ENCODE data around the gene BHMT. TPM values are rescaled to one million over a fixed set of nuclear protein-coding genes. Genes with fewer than 3 reads are reported as not detected.

Gene BHMT
- total and polyA plus RNA-seq, 2 experiments from 2014 or later = 2.6 to 4.2 TPM

DNA sequence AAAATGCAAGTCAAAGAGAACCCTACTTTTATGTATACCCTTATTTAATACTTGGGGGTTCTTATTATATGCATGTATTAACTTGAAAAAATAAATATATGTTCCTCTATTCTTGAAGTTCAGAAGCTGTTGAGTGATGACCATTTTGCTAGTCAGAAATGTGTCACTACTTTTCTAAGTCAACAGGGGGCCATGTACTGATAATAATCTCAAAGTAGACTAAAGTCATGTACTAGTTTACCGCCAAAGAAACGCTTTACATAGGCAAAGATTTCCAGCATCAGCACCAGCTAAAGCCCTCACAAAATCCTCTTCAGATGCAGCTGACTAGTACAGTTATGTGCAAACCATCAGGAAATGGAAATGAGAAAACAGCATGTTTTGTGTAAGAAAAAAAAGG is 5.7 kb upstream of the BHMT start (continued):
- TF ChIP-seq, protein P1, sequence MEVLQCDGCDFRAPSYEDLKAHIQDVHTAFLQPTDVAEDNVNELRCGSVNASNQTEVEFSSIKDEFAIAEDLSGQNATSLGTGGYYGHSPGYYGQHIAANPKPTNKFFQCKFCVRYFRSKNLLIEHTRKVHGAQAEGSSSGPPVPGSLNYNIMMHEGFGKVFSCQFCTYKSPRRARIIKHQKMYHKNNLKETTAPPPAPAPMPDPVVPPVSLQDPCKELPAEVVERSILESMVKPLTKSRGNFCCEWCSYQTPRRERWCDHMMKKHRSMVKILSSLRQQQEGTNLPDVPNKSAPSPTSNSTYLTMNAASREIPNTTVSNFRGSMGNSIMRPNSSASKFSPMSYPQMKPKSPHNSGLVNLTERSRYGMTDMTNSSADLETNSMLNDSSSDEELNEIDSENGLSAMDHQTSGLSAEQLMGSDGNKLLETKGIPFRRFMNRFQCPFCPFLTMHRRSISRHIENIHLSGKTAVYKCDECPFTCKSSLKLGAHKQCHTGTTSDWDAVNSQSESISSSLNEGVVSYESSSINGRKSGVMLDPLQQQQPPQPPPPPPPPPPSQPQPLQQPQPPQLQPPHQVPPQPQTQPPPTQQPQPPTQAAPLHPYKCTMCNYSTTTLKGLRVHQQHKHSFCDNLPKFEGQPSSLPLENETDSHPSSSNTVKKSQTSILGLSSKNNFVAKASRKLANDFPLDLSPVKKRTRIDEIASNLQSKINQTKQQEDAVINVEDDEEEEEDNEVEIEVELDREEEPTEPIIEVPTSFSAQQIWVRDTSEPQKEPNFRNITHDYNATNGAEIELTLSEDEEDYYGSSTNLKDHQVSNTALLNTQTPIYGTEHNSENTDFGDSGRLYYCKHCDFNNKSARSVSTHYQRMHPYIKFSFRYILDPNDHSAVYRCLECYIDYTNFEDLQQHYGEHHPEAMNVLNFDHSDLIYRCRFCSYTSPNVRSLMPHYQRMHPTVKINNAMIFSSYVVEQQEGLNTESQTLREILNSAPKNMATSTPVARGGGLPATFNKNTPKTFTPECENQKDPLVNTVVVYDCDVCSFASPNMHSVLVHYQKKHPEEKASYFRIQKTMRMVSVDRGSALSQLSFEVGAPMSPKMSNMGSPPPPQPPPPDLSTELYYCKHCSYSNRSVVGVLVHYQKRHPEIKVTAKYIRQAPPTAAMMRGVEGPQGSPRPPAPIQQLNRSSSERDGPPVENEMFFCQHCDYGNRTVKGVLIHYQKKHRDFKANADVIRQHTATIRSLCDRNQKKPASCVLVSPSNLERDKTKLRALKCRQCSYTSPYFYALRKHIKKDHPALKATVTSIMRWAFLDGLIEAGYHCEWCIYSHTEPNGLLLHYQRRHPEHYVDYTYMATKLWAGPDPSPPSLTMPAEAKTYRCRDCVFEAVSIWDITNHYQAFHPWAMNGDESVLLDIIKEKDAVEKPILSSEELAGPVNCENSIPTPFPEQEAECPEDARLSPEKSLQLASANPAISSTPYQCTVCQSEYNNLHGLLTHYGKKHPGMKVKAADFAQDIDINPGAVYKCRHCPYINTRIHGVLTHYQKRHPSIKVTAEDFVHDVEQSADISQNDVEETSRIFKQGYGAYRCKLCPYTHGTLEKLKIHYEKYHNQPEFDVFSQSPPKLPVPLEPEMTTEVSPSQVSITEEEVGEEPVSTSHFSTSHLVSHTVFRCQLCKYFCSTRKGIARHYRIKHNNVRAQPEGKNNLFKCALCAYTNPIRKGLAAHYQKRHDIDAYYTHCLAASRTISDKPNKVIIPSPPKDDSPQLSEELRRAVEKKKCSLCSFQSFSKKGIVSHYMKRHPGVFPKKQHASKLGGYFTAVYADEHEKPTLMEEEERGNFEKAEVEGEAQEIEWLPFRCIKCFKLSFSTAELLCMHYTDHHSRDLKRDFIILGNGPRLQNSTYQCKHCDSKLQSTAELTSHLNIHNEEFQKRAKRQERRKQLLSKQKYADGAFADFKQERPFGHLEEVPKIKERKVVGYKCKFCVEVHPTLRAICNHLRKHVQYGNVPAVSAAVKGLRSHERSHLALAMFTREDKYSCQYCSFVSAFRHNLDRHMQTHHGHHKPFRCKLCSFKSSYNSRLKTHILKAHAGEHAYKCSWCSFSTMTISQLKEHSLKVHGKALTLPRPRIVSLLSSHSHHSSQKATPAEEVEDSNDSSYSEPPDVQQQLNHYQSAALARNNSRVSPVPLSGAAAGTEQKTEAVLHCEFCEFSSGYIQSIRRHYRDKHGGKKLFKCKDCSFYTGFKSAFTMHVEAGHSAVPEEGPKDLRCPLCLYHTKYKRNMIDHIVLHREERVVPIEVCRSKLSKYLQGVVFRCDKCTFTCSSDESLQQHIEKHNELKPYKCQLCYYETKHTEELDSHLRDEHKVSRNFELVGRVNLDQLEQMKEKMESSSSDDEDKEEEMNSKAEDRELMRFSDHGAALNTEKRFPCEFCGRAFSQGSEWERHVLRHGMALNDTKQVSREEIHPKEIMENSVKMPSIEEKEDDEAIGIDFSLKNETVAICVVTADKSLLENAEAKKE (CRISPR knock-in tag; IDR thresholded peaks at IDR 0.05) = no peak
- TF ChIP-seq, protein P2, sequence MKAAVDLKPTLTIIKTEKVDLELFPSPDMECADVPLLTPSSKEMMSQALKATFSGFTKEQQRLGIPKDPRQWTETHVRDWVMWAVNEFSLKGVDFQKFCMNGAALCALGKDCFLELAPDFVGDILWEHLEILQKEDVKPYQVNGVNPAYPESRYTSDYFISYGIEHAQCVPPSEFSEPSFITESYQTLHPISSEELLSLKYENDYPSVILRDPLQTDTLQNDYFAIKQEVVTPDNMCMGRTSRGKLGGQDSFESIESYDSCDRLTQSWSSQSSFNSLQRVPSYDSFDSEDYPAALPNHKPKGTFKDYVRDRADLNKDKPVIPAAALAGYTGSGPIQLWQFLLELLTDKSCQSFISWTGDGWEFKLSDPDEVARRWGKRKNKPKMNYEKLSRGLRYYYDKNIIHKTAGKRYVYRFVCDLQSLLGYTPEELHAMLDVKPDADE (IDR thresholded peaks at IDR 0.05) = no peak

DNA sequence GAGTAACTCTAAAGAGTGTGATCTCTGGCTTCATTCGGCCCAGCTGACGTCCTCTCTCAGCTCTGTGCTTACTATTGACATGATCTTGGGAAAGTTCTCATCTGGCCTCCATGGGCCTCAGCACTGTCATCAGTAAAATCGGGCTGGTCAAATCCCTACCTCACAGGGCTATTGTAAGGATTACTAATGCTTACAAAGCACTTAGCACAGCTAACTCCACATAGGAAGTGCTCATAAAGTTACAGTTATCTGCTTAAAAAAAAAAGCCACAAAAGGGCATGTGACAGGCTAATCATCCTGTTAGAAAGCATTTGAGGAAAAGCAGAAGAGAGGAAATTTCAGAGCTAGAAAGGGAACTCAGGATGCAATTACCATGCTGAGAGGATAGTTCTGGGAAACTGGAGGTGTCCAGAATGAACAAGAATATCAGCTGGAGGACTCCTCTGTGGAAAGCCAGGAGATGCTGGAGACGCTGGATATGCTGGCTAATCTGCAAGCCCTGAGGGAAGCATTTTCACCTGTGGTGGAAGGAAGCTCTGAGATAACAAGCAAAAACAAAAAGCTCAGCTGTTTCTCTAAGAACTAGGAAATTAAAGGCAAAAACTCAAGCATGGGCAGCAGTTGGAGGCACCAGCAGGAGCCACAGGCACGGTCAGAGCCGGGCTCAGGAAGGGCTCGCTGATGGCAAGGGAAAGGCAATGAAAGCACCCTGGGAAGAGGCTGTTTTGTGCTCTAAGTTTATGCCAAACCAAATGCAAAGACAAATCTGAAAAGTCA is 4.4 kb upstream of the BHMT start:
- H3K27me3 ChIP-seq (ENCODE audit: insufficient read depth) = peaks cover 22% of the 10 kb centered on the region
- no peaks in the 10 kb centered on the region for H3K9me2 ChIP-seq (ENCODE audit: insufficient read depth)
- H3K27ac ChIP-seq (ENCODE audit: low read depth) = no peak overlapping the region
- H3K27me3 Mint-ChIP-seq (ENCODE audit: insufficient read depth, low read depth, poor library complexity) = peaks cover 17% of the 10 kb centered on the region
- peak overlapping the region; percentile 74 for H2AFZ ChIP-seq
- no peak for ATAC-seq
- no peak overlapping the region for H3K4me2 ChIP-seq
- no peak overlapping the region for H3K4me3 ChIP-seq
- no peaks in the 10 kb centered on the region for H3K36me3 Mint-ChIP-seq (ENCODE audit: low read depth)
- no peaks in the 10 kb centered on the region for H3K79me2 ChIP-seq (replicated peaks; ENCODE audit: insufficient read depth)
- no peak for DNase-seq (ENCODE audit: low spot score)
- H3K4me3 Mint-ChIP-seq = no peak overlapping the region
- H3K4me1 Mint-ChIP-seq = no peaks in the 10 kb centered on the region; the same call in 2 of the 3 replicates
- H3K9me3 Mint-ChIP-seq = peaks cover 4% of the 10 kb centered on the region; the same call in 2 of the 3 replicates
- no peak overlapping the region for H3K27ac Mint-ChIP-seq
- H3F3A ChIP-seq (replicated peaks; ENCODE audit: low read depth) = no peaks in the 10 kb centered on the region
- H3K4me1 ChIP-seq (ENCODE audit: insufficient read depth) = peaks cover 3% of the 10 kb centered on the region; the same call in 1 of the 2 replicates
- TF ChIP-seq, protein P2 (IDR thresholded peaks at IDR 0.05) = no peak
- no peak for TF ChIP-seq EZH2phosphoT487 (IDR thresholded peaks at IDR 0.05; ENCODE audit: unreplicated experiment)
- TF ChIP-seq, protein P3, sequence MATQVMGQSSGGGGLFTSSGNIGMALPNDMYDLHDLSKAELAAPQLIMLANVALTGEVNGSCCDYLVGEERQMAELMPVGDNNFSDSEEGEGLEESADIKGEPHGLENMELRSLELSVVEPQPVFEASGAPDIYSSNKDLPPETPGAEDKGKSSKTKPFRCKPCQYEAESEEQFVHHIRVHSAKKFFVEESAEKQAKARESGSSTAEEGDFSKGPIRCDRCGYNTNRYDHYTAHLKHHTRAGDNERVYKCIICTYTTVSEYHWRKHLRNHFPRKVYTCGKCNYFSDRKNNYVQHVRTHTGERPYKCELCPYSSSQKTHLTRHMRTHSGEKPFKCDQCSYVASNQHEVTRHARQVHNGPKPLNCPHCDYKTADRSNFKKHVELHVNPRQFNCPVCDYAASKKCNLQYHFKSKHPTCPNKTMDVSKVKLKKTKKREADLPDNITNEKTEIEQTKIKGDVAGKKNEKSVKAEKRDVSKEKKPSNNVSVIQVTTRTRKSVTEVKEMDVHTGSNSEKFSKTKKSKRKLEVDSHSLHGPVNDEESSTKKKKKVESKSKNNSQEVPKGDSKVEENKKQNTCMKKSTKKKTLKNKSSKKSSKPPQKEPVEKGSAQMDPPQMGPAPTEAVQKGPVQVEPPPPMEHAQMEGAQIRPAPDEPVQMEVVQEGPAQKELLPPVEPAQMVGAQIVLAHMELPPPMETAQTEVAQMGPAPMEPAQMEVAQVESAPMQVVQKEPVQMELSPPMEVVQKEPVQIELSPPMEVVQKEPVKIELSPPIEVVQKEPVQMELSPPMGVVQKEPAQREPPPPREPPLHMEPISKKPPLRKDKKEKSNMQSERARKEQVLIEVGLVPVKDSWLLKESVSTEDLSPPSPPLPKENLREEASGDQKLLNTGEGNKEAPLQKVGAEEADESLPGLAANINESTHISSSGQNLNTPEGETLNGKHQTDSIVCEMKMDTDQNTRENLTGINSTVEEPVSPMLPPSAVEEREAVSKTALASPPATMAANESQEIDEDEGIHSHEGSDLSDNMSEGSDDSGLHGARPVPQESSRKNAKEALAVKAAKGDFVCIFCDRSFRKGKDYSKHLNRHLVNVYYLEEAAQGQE (IDR thresholded peaks at IDR 0.05; ENCODE audit: unreplicated experiment) = no peak
- TF ChIP-seq, protein P4, sequence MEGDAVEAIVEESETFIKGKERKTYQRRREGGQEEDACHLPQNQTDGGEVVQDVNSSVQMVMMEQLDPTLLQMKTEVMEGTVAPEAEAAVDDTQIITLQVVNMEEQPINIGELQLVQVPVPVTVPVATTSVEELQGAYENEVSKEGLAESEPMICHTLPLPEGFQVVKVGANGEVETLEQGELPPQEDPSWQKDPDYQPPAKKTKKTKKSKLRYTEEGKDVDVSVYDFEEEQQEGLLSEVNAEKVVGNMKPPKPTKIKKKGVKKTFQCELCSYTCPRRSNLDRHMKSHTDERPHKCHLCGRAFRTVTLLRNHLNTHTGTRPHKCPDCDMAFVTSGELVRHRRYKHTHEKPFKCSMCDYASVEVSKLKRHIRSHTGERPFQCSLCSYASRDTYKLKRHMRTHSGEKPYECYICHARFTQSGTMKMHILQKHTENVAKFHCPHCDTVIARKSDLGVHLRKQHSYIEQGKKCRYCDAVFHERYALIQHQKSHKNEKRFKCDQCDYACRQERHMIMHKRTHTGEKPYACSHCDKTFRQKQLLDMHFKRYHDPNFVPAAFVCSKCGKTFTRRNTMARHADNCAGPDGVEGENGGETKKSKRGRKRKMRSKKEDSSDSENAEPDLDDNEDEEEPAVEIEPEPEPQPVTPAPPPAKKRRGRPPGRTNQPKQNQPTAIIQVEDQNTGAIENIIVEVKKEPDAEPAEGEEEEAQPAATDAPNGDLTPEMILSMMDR (conservative IDR thresholded peaks at IDR 0.05; ENCODE audit: low read depth in 2 of 2) = no peak
- no peak for TF ChIP-seq POLR2AphosphoS5 (IDR thresholded peaks at IDR 0.05; ENCODE audit: low read depth)
- no peak for TF ChIP-seq STAT1 (IDR thresholded peaks at IDR 0.05; ENCODE audit: unreplicated experiment)
- no peak for TF ChIP-seq EZH2 (IDR thresholded peaks at IDR 0.05; ENCODE audit: low read depth, unreplicated experiment)
- TF ChIP-seq NANOG (IDR thresholded peaks at IDR 0.05; ENCODE audit: borderline replicate concordance) = no peak
- H3K36me3 ChIP-seq (ENCODE audit: insufficient read depth) = peaks cover under 1% of the 10 kb centered on the region; the same call in 1 of the 2 replicates
- H4K20me1 ChIP-seq (replicated peaks; ENCODE audit: insufficient read depth) = no peaks in the 10 kb centered on the region

Measured in GM23338 (cell line).